Neutrophil (primary cell): ENCODE data around the gene LRRC15.

Experiments used
- H3K27ac ChIP-seq: fragments of 200-600 bp; sonication (generic); 2 replicates; pipeline ENCODE4 v1.5.1; 2016; ENCODE audit warnings: mild to moderate bottlenecking, moderate library complexity
- H3K27me3 ChIP-seq: fragments of 200-600 bp; sonication (generic); 2 replicates; pipeline ENCODE4 v1.6.0; 2016; ENCODE audit warnings: mild to moderate bottlenecking
- H3K36me3 ChIP-seq: fragments of 200-600 bp; sonication (generic); 2 replicates; pipeline ENCODE4 v1.5.1; 2017
- H3K4me1 ChIP-seq, 2 experiments: fragments of 200-600 bp in 1 of 2; sonication (generic) in 1 of 2; 1 replicate in 1 of 2; 2 replicates in 1 of 2; pipeline versions ENCODE4 v1.5.1 to v1.6.1; 2013 to 2016; ENCODE audit warnings: low read depth in 1 of 2, low read length in 1 of 2, mild to moderate bottlenecking in 1 of 2, moderate library complexity in 1 of 2; ENCODE audit not compliant: control insufficient read depth in 1 of 2, insufficient read depth in 1 of 2
- H3K4me3 ChIP-seq, 2 experiments: fragments of 200-600 bp in 1 of 2; sonication (generic) in 1 of 2; 1 replicate in 1 of 2; 2 replicates in 1 of 2; pipeline ENCODE4 v1.5.1; 2013 to 2016; ENCODE audit warnings: low read depth in 1 of 2, low read length in 1 of 2, mild to moderate bottlenecking in 1 of 2, moderate library complexity in 1 of 2
- H3K9me3 ChIP-seq: fragments of 200-600 bp; sonication (generic); 2 replicates; pipeline ENCODE4 v1.5.1; 2016
- TF ChIP-seq, protein P1 (sequence below): fragments of 200-600 bp; sonication (generic); IDR thresholded peaks from 2 replicates; pipeline ENCODE4 v1.5.1; 2016; ENCODE audit warnings: antibody characterized with exemption

Gene LRRC15

DNA sequence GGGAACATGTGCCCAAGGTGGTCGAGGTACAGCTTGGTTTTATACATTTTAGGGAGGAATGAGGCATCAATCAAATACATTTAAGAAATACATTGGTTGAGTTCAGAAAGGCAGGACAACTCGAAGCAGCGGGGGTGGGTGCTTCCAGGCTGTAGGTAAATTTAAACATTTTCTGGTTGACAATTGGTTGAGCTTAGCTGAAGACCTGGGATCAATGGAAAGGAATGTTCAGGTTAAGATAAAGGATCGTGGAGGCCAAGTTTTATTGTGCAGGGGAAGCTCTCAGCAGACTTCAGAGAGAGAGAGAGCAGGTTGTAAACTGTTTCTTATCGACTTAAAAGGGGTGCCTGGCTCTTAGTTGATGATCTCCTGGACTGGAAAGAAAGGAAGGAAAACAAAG lies 29.7 kb downstream of the LRRC15 start:
- H3K4me1 ChIP-seq, result no peaks in the 10 kb centered on the region
- no peak overlapping the region for H3K27ac ChIP-seq
- peaks cover 11% of the 10 kb centered on the region for H3K27me3 ChIP-seq
- TF ChIP-seq, protein P1, sequence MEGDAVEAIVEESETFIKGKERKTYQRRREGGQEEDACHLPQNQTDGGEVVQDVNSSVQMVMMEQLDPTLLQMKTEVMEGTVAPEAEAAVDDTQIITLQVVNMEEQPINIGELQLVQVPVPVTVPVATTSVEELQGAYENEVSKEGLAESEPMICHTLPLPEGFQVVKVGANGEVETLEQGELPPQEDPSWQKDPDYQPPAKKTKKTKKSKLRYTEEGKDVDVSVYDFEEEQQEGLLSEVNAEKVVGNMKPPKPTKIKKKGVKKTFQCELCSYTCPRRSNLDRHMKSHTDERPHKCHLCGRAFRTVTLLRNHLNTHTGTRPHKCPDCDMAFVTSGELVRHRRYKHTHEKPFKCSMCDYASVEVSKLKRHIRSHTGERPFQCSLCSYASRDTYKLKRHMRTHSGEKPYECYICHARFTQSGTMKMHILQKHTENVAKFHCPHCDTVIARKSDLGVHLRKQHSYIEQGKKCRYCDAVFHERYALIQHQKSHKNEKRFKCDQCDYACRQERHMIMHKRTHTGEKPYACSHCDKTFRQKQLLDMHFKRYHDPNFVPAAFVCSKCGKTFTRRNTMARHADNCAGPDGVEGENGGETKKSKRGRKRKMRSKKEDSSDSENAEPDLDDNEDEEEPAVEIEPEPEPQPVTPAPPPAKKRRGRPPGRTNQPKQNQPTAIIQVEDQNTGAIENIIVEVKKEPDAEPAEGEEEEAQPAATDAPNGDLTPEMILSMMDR, result no peak
- no peak overlapping the region for H3K4me3 ChIP-seq
- no peaks in the 10 kb centered on the region for H3K9me3 ChIP-seq
- no peaks in the 10 kb centered on the region for H3K36me3 ChIP-seq

- TF ChIP-seq, protein P1, result no peak
- Histone ChIP-seq H3K36me3 (no peaks in the 10 kb centered on the region), H3K27me3 (peaks cover 14% of the 10 kb centered on the region), H3K9me3 (no peaks in the 10 kb centered on the region), H3K4me1 (no peaks in the 10 kb centered on the region), H3K27ac (no peak overlapping the region), H3K4me3 (no peak overlapping the region)
Observed at GRCh38 chr3:194339356-194339755, 30.2 kb downstream of the LRRC15 start.

DNA sequence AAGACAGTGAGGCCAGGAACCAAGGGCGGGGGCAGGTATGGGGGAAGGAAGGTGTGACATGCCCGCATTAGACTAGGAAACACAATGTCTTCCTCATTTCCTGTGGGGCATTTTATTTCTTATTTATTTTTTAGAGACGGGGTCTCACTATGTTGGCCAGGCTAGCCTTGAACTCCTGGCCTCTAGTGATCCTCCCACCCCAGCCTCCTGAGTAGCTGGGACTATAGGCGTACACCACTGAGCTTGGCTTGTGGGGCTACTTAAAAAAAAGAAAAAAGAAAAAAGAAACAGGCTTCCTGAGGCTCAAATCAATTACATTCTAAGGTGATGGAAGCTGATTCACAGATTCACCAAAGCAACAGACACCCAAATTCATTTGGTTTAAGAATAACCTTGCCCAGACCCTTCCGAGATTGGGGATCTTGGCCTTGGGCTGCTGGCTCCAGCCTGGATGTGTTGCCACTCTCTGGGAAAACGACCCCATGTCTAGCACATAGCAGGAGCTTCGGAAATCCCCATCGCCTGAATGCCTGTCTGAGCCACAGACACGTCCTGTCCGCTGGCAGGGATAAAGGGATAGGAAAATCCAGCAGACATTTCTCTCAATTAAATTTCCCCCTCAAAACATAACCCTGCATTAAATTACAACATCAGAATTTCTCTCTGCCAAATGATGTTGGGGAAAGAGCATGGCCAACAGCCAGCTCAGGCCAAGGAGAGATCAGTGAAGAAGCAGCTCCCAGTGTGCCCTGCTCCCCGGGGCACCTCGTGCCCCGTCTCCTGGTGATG lies 31.4 kb downstream of the LRRC15 start:
- Histone ChIP-seq H3K27ac (no peak overlapping the region), H3K27me3 (peaks cover 26% of the 10 kb centered on the region), H3K4me1 (peaks cover 5 to 8% of the 10 kb centered on the region in 2 experiments), H3K4me3 (no peak overlapping the region), H3K9me3 (no peaks in the 10 kb centered on the region), H3K36me3 (no peaks in the 10 kb centered on the region)
- TF ChIP-seq, protein P1, result no peak

- TF ChIP-seq, protein P1, result no peak
- Histone ChIP-seq H3K36me3 (no peaks in the 10 kb centered on the region), H3K9me3 (no peaks in the 10 kb centered on the region), H3K27me3 (peaks cover 32% of the 10 kb centered on the region), H3K27ac (no peak overlapping the region), H3K4me3 (no peak overlapping the region), H3K4me1 (peaks cover 6 to 8% of the 10 kb centered on the region in 2 experiments)
Observed at GRCh38 chr3:194336601-194337355, 32.8 kb downstream of the LRRC15 start.

DNA sequence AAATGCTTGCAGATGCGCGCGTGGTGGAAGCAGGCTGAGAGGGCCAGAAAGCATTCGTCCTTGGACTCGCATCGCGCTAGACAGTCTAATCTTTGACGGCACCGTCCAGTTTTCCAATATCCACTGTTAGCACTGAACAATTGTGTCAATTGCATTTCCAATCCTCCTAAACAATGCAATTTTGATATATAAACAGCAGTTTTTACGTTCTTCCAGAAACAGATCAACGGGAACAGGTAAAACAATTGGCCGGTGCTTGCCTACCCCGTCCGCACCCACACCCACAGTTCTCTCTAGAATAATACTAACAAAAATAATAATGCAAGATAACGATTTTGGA lies 35.6 kb downstream of the LRRC15 start:
- Histone ChIP-seq H3K4me1 (peaks cover 6 to 8% of the 10 kb centered on the region in 2 experiments), H3K4me3 (no peak overlapping the region), H3K27me3 (peaks cover 50% of the 10 kb centered on the region), H3K27ac (no peak overlapping the region), H3K9me3 (no peaks in the 10 kb centered on the region), H3K36me3 (no peaks in the 10 kb centered on the region)
- TF ChIP-seq, protein P1, result no peak
